Activated CD8-positive, alpha-beta memory T cell treated with anti-CD3 and anti-CD28 coated beads, Interleukin-2, amount 50 U/mL, for 1 hour (primary cell): ENCODE results near the gene FANCL.
"Not testable (repeated sequence)": the region's sequence is repeated elsewhere in the genome, so short reads cannot be mapped to it uniquely, and the experiment has no call there.

Experiments
- DNase-seq: peaks from one replicate; pipeline ENCODE4 v3.0.0-alpha.2; 2020; ENCODE audit errors: extremely low read depth

Gene FANCL

DNA sequence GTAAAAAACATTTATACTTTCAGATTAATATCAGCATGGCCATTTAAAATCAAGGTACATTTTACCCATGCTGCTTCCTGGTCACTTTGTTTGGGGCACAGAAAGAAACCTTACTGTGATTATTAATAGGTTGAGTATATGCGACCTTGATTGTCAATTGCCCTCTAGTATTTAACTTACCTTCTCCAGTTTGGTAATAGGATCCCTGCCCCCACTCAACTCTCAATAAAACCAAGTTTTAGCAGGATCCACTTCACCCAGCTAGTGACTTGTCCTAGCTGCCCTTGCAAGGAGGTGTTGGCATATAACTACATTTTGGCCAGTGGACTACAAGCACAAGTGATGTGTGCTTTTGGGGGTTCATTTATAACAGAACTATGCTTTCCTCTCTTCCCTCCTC, 34.3 kb downstream of the FANCL start:
- DNase-seq, result no peak

DNA sequence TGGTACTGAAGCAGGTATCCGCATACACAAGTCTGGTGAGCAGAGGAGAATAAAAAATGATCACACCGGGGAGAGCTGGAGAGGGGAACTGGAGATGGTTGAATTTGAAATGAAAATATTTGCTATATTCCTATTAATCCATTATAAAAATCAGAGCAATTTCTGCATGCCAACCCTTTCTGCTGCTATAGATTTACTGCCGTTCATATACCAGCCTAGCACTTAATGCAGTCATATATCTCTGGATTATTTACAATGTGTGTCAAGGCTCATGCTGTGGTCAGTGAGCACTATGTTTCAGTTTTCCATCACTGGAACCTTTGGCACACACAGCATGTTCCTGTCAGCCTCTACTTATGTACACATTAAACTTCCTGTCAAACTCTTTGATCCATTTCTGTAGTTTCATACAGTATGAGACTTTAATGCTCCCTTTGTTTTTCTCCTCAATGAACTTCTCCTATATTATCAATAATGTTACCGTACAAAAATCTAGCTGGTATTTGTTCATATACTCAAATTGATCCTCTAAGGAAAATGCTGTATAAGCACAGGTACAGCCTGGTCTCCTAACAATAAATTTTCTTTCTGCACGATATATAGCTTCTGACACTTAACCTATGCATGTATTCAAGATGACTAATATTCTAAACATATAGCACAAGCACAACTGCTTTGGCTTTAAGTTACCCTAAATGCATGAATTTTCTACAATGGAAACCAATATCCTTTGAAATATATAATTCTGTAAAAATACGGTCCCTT, 36.7 kb downstream of the FANCL start:
- no peak for DNase-seq

DNA sequence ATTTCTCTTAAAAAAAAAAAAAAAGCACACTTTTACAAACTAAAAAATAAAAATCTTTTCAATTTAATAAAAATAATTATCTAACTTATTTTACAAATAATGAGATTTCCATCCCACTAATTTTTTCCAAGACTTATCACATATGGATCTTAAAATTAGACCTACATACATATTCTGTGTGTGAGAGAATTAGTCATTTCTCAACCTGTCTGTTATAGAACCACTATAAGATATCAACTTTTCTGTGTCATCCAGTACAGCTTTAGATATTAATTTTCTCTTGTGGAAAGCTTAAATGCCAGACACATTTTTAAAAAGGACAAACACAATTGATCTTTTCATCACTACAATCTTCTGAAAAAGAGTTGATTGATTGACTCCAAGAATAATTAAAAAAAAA, 38.1 kb downstream of the FANCL start:
- no peak for DNase-seq

DNA sequence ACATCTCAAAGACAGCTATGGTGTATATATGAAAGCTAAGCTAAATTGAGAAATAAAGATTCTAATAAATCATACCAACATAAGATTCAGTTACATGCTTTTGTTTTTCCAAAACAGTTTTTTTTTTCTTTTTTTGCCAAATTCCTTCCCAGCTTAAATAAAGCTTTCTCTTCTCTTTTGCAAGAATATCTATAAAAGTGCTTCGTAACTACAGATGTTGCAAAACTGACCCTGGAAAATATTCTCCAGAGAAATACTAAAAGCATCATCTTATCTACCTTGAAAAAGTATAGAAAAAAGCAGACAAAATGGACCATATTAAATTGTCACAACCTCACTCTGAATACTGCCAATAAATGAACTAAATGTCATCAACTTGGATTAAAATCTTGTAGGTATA, 38.7 kb downstream of the FANCL start:
- no peak for DNase-seq

DNA sequence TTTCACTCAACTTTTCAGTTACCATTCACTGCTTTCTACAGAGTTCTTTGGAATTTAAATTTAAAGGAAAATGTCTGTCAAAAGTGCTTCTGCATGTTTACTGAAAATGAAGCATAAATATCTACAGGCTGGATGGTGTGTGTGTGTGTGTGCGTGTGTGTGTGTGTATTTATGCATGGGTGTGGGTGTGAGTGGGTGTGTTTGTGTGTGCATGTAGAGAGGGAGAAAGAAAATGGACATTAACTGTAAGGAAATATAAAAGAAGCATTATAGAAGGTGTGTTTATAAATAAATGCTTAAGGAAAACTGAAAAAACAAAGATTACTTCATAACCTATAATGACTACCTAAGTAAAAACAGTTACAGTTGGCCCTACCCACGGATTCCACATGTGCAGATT, 43.2 kb downstream of the FANCL start:
- DNase-seq, result no peak

DNA sequence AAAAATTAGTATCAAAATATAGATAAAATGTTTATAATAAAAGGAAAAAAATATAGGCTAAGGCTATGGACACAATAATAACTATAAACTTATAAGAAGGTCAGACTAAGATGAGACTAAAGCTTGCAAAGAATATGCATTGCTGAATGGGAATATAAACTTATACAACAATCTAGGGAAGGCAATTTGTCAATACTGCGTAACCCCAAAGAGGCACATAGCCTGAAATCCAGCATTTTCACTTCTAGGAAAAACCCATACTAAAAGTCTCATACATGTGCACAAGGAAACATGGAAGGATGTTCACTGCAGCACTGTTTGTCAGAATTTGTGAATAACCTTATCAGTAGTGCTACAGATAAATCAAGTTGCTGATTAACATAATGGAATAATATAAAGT, 45.5 kb downstream of the FANCL start:
- DNase-seq, result no peak

DNA sequence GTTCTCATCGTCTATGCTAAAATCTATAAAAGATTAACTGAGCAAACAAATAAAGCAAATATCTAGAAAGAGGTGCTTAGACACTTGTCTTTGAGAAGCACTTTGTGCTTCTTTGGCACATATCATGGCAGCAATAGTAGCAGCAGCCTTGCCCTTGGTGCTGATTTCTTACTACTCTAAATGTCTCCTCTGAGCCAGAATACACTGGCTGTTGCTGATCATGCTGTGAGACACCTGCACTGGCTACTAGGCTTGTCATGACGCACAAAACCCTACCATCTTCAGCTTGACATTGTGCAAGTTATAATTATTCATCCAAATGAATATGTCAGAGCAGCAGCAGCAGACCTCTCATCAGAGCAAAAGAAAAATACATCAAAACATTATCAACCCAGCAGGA, 46.7 kb downstream of the FANCL start:
- DNase-seq, result no peak

DNA sequence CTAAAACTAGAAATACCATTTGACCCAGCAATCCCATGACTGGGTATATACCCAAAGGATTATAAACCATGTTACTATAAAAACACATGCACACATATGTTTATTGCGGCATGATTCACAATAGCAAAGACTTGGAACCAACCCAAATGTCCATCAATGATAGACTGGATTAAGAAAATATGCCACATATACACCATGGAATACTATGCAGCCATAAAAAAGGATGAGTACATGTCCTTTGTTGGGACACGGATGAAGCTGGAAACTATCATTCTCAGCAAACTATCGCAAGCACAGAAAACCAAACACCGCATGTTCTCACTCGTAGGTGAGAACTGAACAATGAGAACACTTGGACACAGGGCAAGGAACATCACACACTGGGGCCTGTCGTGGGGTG, 54.1 kb downstream of the FANCL start:
- not testable (repeated sequence) for DNase-seq

DNA sequence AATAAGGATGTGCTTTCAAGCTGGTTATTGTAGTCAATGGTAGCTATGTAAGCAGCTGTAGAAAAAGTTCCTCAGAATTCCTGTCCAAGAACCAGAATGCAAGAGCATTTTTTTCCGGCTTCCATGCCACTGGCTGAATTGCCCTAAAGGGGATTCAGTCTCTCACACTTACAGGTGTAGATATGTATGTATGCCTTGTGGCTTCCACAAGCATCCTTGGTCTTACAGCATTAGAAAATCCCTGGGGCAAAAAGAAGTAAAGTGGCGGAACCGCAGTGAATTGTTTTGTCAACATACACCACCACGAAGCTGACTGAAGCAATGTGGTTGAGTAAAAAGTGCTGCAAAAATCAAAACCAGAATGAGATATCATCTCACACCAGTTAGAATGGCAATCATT, 54.6 kb downstream of the FANCL start:
- DNase-seq, result no peak

DNA sequence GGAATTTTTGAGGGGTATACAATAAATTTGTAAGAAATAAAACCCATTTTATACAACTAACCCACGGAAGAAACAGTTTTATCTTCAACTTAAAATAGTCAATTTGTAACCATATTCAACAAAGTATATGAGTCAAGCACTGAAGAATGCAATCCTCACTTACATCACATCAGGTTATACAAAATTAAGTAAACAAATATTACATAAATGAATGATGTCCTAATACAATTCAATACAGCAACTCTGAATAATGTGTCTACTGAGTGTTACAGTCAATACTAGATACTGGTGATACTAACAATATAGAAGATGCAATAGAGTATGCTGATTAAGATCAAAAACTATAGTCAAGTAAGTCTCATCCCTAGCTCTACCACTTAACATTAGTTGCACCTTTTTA, 58.6 kb downstream of the FANCL start:
- DNase-seq, result no peak

DNA sequence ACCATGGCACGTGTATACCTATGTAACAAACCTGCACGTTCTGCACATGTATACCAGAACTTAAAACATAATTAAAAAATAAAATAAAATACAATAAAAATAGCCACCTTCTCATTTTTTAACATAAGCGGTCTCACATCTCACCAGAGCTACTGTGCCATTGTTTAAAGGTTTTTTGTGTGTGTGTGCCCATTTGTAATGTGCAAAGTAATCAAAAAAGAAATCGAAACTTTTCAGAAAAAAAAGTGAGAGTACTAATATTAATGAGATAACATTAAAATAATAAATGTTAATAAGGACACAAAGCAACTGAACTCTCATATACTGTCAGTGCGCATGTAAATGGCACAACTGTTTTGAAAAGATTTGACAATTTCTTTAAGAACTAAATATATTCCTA, 60.5 kb downstream of the FANCL start:
- DNase-seq, result no peak

DNA sequence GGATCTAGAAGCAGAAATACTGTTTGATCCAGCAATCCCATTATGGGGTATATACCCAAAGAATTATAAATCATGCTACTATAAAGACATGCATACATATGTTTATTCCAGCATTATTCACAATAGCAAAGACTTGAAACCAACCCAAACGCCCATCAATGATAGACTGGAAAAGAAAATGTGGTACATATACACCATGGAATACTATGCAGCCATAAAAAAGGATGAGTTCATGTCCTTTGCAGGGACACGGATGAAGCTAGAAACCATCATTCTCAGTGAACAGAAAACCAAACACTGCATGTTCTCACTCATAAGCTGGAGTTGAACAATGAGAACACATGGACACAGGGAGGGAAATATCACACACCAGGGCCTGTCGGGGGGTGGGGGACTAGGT, 61.0 kb downstream of the FANCL start:
- not testable (repeated sequence) for DNase-seq

DNA sequence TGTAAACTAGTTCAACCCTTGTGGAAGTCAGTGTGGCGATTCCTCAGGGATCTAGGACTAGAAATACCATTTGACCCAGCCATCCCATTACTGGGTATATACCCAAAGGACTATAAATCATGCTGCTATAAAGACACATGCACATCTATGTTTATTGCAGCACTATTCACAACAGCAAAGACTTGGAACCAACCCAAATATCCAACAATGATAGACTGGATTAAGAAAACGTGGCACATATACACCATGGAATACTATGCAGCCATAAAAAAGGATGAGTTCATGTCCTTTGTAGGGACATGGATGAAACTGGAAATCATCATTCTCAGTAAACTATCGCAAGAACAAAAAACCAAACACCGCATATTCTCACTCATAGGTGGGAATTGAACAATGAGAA, 63.9 kb downstream of the FANCL start:
- DNase-seq, result not testable (repeated sequence)

DNA sequence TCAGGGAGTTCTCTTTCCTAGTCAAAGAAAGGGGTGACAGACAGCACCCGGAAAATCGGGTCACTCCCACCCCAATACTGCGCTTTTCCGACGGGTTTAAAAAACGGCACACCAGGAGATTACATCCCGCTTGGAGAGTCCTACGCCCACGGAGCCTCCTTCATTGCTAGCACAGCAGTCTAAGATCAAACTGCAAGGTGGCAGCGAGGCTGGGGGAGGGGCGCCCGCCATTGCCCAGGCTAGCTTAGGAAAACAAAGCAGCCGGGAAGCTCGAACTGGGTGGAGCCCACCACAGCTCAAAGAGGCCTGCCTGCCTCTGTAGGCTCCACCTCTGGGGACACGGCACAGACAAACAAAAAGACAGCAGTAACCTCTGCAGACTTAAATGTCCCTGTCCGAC, 69.3 kb downstream of the FANCL start:
- not testable (repeated sequence) for DNase-seq

DNA sequence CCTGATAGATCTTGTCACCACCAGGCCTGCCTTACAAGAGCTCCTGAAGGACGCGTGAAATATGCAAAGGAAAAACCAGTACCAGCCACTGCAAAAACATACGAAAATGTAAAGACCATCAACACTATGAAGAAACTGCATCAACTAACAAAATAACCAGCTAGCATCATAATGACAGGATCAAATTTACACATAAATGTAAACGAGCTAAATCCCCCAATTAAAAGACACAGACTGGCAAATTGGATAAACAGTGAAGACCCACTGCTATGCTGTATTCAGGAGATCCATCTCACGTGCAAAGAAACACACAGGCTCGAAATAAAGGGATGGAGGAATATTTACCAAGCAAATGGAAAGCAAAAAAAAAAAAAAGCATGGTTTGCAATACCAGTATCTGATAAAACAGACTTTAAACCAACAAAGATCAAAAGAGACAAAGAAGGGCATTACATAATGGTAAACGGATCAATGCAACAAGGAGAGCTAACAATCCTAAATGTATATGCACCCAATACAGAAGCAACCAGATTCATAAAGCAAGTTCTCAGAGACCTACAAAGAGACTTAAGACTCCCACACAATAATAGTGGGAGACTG, 70.7 kb downstream of the FANCL start:
- DNase-seq, result not testable (repeated sequence)

DNA sequence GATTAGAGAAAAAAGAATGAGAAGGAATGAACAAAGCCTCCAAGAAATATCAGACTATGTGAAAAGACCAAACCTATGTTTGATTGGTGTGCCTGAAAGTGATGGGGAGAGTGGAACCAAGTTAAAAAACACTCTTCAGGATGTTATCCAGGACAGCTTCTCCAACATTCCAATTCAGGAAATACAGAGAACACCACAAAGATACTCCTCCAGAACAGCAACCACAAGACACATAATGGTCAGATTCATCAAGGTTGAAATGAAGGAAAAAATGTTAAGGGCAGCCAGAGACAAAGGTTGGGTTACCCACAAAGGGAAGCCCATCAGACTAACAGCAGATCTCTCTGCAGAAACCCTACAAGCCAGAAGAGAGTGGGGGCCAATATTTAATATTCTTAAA, 71.3 kb downstream of the FANCL start:
- not testable (repeated sequence) for DNase-seq

DNA sequence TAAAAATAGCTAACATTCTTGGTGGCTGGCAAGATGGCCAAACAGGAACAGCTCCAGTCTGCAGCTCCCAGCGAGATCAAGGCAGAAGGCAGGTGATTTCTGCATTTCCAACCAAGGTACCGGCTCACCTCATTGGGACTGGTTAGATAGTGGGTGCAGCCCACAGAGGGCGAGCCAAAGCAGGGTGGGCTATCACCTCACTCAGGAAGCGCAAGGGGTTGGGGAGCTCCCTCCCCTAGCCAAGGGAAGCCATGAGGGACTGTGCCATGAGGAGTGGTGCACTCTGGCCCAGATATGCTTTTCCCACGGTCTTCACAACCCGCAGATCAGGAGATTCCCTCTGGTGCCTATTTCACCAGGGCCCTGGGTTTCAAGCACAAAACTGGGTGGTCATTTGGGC, 73.0 kb downstream of the FANCL start:
- DNase-seq, result not testable (repeated sequence)

DNA sequence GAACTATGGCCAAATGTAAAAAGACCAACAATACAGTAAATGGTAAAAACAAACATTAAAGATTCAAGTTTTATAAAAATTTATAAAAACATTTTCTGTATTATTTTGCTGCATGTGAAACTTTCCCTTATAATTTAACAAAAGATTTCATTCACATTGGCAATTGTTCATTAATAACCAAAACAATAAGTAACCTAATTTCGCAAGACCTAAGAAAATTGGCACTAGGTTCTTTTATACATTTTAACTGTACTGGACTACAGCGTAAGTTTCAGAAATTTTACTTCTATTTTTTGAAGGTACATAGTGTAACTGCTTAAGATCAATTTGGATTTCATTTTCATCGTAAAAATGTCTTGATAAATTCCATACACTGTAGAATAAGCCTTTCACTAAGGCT, 77.2 kb downstream of the FANCL start:
- no peak for DNase-seq

DNA sequence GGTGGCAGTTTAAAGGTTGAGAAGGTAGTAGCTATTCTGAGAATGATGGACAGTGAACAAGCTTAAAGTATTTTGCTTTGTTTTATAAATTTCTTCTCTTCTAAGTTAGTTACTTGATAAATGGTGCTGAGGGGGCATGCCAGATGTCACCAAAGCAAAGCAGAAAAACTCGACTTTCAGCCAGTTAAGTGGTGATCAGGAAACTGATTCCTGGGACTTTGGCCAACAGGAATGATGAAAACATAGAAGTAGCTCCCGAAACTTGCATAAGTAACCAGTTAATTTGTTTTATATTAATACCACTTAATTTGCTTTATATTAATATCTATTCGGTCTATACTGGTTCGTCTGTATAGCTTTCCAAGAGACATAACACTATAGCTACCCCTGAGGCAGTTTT, 82.6 kb downstream of the FANCL start:
- DNase-seq, result no peak

DNA sequence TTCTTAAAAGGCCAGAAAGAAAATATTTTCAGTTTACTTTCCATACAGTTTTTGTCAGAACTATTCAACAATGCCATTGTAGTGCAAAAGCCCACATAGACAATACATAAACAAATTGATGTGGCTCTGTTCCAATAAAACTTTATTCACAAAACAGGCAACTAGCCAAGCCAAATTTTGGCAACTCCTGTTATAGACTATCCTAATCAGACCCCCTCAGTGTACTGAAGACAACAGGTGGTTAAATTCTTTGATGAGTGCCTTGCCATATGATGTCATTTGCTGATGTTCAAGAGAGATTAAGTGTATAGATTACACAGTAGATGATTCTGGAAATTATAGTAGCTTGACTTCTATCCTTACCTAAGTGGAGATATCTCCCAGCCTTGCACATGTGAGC, 83.4 kb downstream of the FANCL start:
- no peak for DNase-seq

DNA sequence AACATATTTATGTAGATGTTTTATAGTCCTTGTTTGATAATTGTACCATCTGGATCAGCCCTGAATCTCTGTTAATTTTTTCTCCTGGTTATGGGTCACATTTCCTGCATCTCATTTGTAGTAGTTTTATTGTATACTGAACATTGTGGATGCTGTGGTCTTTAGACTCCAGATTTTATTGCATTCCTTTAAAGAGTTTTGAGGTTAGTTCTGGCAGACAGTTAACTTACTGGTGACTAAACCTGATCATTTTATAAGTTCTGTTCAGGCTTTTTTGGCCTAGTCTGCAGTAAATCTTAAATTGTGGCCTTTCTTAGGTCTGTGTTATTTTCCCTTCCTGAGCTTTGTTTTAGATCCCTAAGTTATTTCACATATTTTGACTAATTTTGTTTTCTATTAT, 84.3 kb downstream of the FANCL start:
- DNase-seq, result no peak

DNA sequence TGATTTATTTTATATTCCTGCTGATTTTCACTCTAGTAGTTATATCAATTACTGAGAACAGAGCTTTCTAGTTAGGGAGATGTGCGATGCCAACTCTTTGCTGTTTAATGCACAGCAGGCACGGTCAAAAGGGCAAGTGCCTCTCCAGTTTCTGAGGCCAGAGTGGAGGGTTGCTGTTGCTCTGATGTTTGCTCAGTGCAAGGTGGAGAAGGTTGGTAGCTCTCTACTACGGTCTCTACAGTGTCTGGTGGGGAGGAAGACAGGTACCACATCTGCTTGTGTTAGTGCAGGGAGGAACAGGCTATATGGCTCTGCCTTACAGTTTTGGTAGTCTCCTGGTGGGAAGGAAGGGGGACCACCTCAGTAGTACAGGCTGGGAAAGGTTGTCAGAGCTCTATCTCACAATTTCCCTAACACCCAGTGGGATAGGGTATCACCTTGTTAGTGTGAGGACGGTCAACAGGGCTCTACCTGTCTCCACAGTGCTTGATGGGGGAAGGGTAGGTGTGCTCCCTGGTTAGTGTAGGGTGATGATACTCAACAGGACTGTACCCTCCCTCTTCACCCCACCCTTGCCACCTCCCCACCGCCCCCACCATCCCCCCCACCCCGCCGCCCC, 85.9 kb downstream of the FANCL start:
- no peak for DNase-seq

DNA sequence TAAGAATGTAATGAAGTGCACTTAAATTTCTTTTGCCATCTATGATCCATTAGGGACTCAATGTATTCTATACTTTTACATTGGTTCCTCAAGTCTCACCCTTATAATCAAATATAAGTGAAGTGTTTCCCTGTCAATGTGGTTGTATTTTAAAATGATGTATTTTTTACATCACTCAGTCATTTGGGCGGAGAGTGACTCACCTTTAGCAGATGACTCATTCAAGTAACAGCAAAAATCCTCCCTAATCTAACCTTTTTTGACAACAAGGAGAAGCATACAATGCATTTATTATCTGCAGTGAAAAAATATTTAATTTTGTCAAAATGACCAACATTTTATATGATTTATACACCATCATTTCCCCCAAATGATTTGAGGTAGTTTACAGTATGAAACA, 94.4 kb downstream of the FANCL start:
- no peak for DNase-seq
